HepG2 (cell line): ENCODE results near the gene CD84.
"Not testable (repeated sequence)": the region's sequence is repeated elsewhere in the genome, so short reads cannot be mapped to it uniquely, and the experiment has no call there.

Experiments
- CBX2 ChIP-seq, 2 experiments: fragments of 200-600 bp in 1 of 2; sonication (generic); formaldehyde crosslinking in 1 of 2; IDR thresholded peaks; 2 replicates each; pipeline versions ENCODE4 v1.7.0 to v1.8.1; 2018 to 2022; ENCODE audit warnings: low read depth in 2 of 2, low read length in 1 of 2, mild to moderate bottlenecking in 1 of 2, missing genetic modification reagents in 1 of 2
- EED ChIP-seq: sonication (generic); formaldehyde crosslinking; IDR thresholded peaks from 2 replicates; pipeline ENCODE4 v1.5.0; 2020; ENCODE audit warnings: mild to moderate bottlenecking, missing genetic modification reagents
- ELF1 ChIP-seq: sonication (generic); formaldehyde crosslinking; IDR thresholded peaks from 2 replicates; pipeline ENCODE4 v1.4.0; 2020; ENCODE audit warnings: missing genetic modification reagents
- EP300 ChIP-seq, 3 experiments: sonication (generic) in 1 of 3; formaldehyde crosslinking in 1 of 3; IDR thresholded peaks; 2 replicates each; pipeline versions ENCODE4 v1.5.1 to v1.6.1; 2011 to 2020; ENCODE audit warnings: low read depth in 2 of 3, low read length in 2 of 3, borderline replicate concordance in 1 of 3, improper control_type of control experiment in 1 of 3, mild to moderate bottlenecking in 1 of 3, missing genetic modification reagents in 1 of 3, moderate library complexity in 1 of 3
- MAFK ChIP-seq, 2 experiments: IDR thresholded peaks in 1 of 2; conservative IDR thresholded peaks in 1 of 2; 2 replicates each; pipeline ENCODE4 v1.6.1; 2011; ENCODE audit warnings: improper control_type of control experiment in 2 of 2, low read length in 2 of 2
- MED1 ChIP-seq: sonication (generic); formaldehyde crosslinking; IDR thresholded peaks from 2 replicates; pipeline ENCODE4 v1.4.0; 2020; ENCODE audit warnings: missing genetic modification reagents
- PBX2 ChIP-seq: IDR thresholded peaks from 2 replicates; pipeline ENCODE4 v1.6.1; 2016; ENCODE audit warnings: control low read depth
- POLR2A ChIP-seq, 2 experiments: IDR thresholded peaks; 2 replicates each; pipeline ENCODE4 v1.6.1; 2011; ENCODE audit warnings: low read depth in 2 of 2, low read length in 2 of 2, mild to moderate bottlenecking in 1 of 2, moderate library complexity in 1 of 2; ENCODE audit not compliant: insufficient read depth in 1 of 2
- SRSF4 ChIP-seq: fragments of 200-400 bp; formaldehyde crosslinking; IDR thresholded peaks from one replicate; pipeline ENCODE4 v1.6.1; 2018; ENCODE audit warnings: mild to moderate bottlenecking, low read depth, low read length, moderate library complexity; ENCODE audit not compliant: poor library complexity, severe bottlenecking
- TCF7 ChIP-seq: sonication (generic); IDR thresholded peaks from 2 replicates; pipeline ENCODE4 v1.6.1; 2016; ENCODE audit warnings: antibody characterized with exemption, low read depth
- ZHX1 ChIP-seq: sonication (generic); formaldehyde crosslinking; IDR thresholded peaks from 2 replicates; pipeline ENCODE4 v1.8.1; 2022; ENCODE audit warnings: low read depth, mild to moderate bottlenecking, missing genetic modification reagents
- ZNF282 ChIP-seq: fragments of 450-650 bp; IDR thresholded peaks from 2 replicates; pipeline ENCODE4 v1.6.1; 2018; ENCODE audit not compliant: partially characterized antibody
- ZNF296 ChIP-seq: sonication (generic); formaldehyde crosslinking; conservative IDR thresholded peaks from 2 replicates; pipeline ENCODE4 v1.5.0; 2020; ENCODE audit warnings: mild to moderate bottlenecking, missing genetic modification reagents
- ZNF710 ChIP-seq: sonication (generic); formaldehyde crosslinking; IDR thresholded peaks from 2 replicates; pipeline ENCODE4 v1.5.0; 2020; ENCODE audit warnings: mild to moderate bottlenecking, missing genetic modification reagents, borderline replicate concordance

GRCh38 chr1:160559437-160559836 lies 19.9 kb downstream of the CD84 start:
- not testable (repeated sequence) for TF ChIP-seq ZNF710 (CRISPR knock-in tag); TCF7; SRSF4; EED (CRISPR knock-in tag); EP300 (IDR thresholded peaks at IDR 0.05; ENCODE audit: low read depth in 2 of 2, low read length in 2 of 2); EP300 (CRISPR knock-in tag; IDR thresholded peaks at IDR 0.05; ENCODE audit: borderline replicate concordance); MED1; ELF1 (CRISPR knock-in tag); ZNF296 (CRISPR knock-in tag); CBX2 (IDR thresholded peaks at IDR 0.05; ENCODE audit: low read depth, low read length); CBX2 (CRISPR knock-in tag; IDR thresholded peaks at IDR 0.05; ENCODE audit: low read depth); POLR2A (IDR thresholded peaks at IDR 0.05; ENCODE audit: insufficient read depth in 1 of 2, low read depth in 2 of 2, low read length in 2 of 2); ZNF282; PBX2; MAFK (conservative IDR thresholded peaks at IDR 0.05 in 1 of 2, IDR thresholded peaks at IDR 0.05 in 1 of 2; ENCODE audit: low read length in 2 of 2); ZHX1 (CRISPR knock-in tag)
